Activated CD8-positive, alpha-beta T cell treated with anti-CD3 and anti-CD28 coated beads for 36 hours (primary cell): ENCODE results near the gene DAPK2. TPM values are rescaled to one million over a fixed set of nuclear protein-coding genes. Genes with fewer than 3 reads are reported as not detected.

ENCODE experiments used
- ATAC-seq: fragments of 200-7000 bp; cut with Tn5 transposase; one replicate; pipeline ENCODE4 v1.10.0; 2021; ENCODE audit warnings: mild to moderate bottlenecking, moderate library complexity
- CTCF ChIA-PET: fragments of 350-600 bp; sonication (Branson Sonifier 250); formaldehyde crosslinking; loops from one replicate; lab custom pipeline; 2021; ENCODE audit warnings: antibody characterized with exemption; lab: Charles Lee
- POLR2A ChIA-PET: fragments of 350-600 bp; sonication (Branson Sonifier 250); formaldehyde crosslinking; loops from one replicate; lab custom pipeline; 2021; ENCODE audit warnings: antibody characterized with exemption; lab: Charles Lee
- DNase-seq: peaks from one replicate; pipeline ENCODE4 v3.0.0-alpha.2; 2020
- H3K27ac Mint-ChIP-seq: one replicate; pipeline ENCODE4 v1.8.0; 2021; ENCODE audit warnings: mild to moderate bottlenecking, mixed read lengths
- H3K27me3 Mint-ChIP-seq: one replicate; pipeline ENCODE4 v1.8.0; 2021; ENCODE audit warnings: mixed read lengths
- H3K36me3 Mint-ChIP-seq: one replicate; pipeline ENCODE4 v1.8.0; 2021; ENCODE audit warnings: low read depth, mixed read lengths
- H3K4me1 Mint-ChIP-seq: one replicate; pipeline ENCODE4 v1.8.0; 2021; ENCODE audit warnings: low read depth, mixed read lengths
- H3K4me3 Mint-ChIP-seq: one replicate; pipeline ENCODE4 v1.8.0; 2021; ENCODE audit warnings: mild to moderate bottlenecking, moderate library complexity, mixed read lengths
- H3K9me3 Mint-ChIP-seq: one replicate; pipeline ENCODE4 v1.8.0; 2021; ENCODE audit warnings: mixed read lengths
- CTCF ChIP-seq: fragments of 200-600 bp; IDR thresholded peaks from one replicate; pipeline ENCODE4 v1.8.0; 2022; ENCODE audit warnings: antibody characterized with exemption, mild to moderate bottlenecking
- intact Hi-C: fragments of 100-400 bp; cut with micrococcal nuclease; formaldehyde crosslinking; loops from one replicate; pipeline ENCODE4 v1.10.0; 2022
- total RNA-seq, 2 experiments: library from RNA; stranded (reverse); gene quantifications; one replicate each; pipeline ENCODE4 v1.2.3, GENCODE V29; 2021

The DAPK2 gene
- total RNA-seq, 2 experiments from 2014 or later, result 1.2 to 1.5 TPM

GRCh38 chr15:64029110-64029509 is 17.2 kb downstream of the DAPK2 start:
- intact Hi-C loops, result no loop called here
- CTCF ChIA-PET, result interaction anchor here (0.7 to 1.9 kb wide), 6 partner anchors 8 to 127 kb away, joined by 3 to 10 read pairs (median 3); partner anchors contain the start of gene DAPK2
- Mint-ChIP-seq H3K4me1 (peaks cover 29% of the 10 kb centered on the region), H3K36me3 (no peaks in the 10 kb centered on the region), H3K4me3 (no peak overlapping the region), H3K9me3 (no peaks in the 10 kb centered on the region), H3K27me3 (no peaks in the 10 kb centered on the region), H3K27ac (peak overlapping the region; percentile 21)
- peak; percentile 13 for ATAC-seq
- no peak for DNase-seq
- POLR2A ChIA-PET, result interaction anchor here (0.6 to 1.8 kb wide), 5 partner anchors 13 to 373 kb away, joined by 3 to 10 read pairs (median 3); no protein-coding TSS in a partner anchor
- no peak for TF ChIP-seq CTCF

GRCh38 chr15:64026591-64026990 is 19.7 kb downstream of the DAPK2 start:
- POLR2A ChIA-PET, result interaction anchor here (1.0 to 1.1 kb wide), 2 partner anchors 13 to 15 kb away, joined by 3 read pairs; no protein-coding TSS in a partner anchor
- Mint-ChIP-seq H3K36me3 (no peaks in the 10 kb centered on the region), H3K4me1 (peaks cover 20% of the 10 kb centered on the region), H3K27me3 (no peaks in the 10 kb centered on the region), H3K27ac (no peak overlapping the region), H3K9me3 (no peaks in the 10 kb centered on the region), H3K4me3 (no peak overlapping the region)
- CTCF ChIA-PET, result no interaction called here
- no peak for DNase-seq
- TF ChIP-seq CTCF, result no peak
- ATAC-seq, result no peak
- intact Hi-C loops, result no loop called here

- DNase-seq (no peak), ATAC-seq (peak; percentile 40)
- no peaks in the 10 kb centered on the region for H3K27me3 Mint-ChIP-seq
- ChIA-PET POLR2A (interaction anchor here (0.9 to 1.2 kb wide), 2 partner anchors 14 to 53 kb away, joined by 3 read pairs; no protein-coding TSS in a partner anchor), CTCF (interaction anchor here (0.9 to 1.5 kb wide), 2 partner anchors 11 to 79 kb away, joined by 3 to 4 read pairs; no protein-coding TSS in a partner anchor)
- H3K27ac Mint-ChIP-seq, result peak overlapping the region; percentile 16
- no peaks in the 10 kb centered on the region for H3K9me3 Mint-ChIP-seq
- no peak for TF ChIP-seq CTCF
- no peaks in the 10 kb centered on the region for H3K36me3 Mint-ChIP-seq
- intact Hi-C loops, result no loop called here
- peaks cover 11% of the 10 kb centered on the region for H3K4me1 Mint-ChIP-seq
- no peak overlapping the region for H3K4me3 Mint-ChIP-seq
Measured at GRCh38 chr15:64024172-64025050, 21.9 kb downstream of the DAPK2 start.

GRCh38 chr15:64023220-64023619 is 23.1 kb downstream of the DAPK2 start:
- CTCF ChIA-PET, result interaction anchor here (0.6 to 0.7 kb wide), 2 partner anchors 63 to 78 kb away, joined by 3 read pairs; no protein-coding TSS in a partner anchor

More at GRCh38 chr15:64023220-64023619, 23.1 kb downstream of the DAPK2 start:
- Mint-ChIP-seq H3K9me3 (no peaks in the 10 kb centered on the region), H3K4me3 (no peak overlapping the region), H3K27me3 (no peaks in the 10 kb centered on the region), H3K27ac (no peak overlapping the region), H3K36me3 (no peaks in the 10 kb centered on the region), H3K4me1 (peaks cover 2% of the 10 kb centered on the region)
- ATAC-seq (no peak), DNase-seq (no peak)
- intact Hi-C loops, result no loop called here
- TF ChIP-seq CTCF, result no peak
- POLR2A ChIA-PET, result interaction anchor here (2.1 kb wide), 1 partner anchor 14 kb away, joined by 10 read pairs; no protein-coding TSS in a partner anchor
